ENCODE data around the gene PKP4. TPM values are rescaled to one million over a fixed set of nuclear protein-coding genes. Genes with fewer than 3 reads are reported as not detected.

The PKP4 gene
- total RNA-seq, 1 experiment from 2014 or later, result 59.1 TPM

DNA sequence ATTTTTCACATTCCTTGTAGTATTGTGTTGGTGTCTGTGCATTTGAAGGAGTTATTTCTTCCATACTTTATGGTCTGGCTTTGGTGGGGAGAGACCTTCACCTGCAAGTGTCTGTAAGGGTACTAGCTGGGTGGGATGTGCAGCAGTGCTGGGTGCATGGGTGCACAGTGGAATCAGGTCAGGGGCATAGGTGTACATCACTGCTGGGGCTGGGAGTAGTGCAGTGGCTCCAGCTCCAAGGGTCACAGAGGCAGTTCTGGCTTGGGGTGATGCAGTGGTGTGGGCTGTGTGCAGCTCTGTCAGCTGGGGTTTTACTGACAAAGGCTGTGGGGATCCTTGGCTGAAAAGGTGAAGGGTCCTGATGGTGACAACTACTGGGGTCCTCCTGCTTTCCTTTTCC lies 45.0 kb upstream of the PKP4 start:
- H3F3A ChIP-seq (ENCODE audit: insufficient read depth, low read depth), result no peaks in the 10 kb centered on the region
- H3K9me2 ChIP-seq (ENCODE audit: insufficient read depth), result no peaks in the 10 kb centered on the region
- H3K27ac ChIP-seq, result no peak overlapping the region
- BruUV-seq (replicated peaks), result no TSS peak
- H3K4me1 ChIP-seq (replicated peaks; ENCODE audit: insufficient read depth), result no peaks in the 10 kb centered on the region
- ChIA-PET CTCF (no interaction called here), POLR2A (ENCODE audit: unreplicated experiment) (no interaction called here)
- H3K9me3 ChIP-seq (ENCODE audit: insufficient read depth, low read depth), result no peaks in the 10 kb centered on the region
- TF ChIP-seq EZH2 (IDR thresholded peaks at IDR 0.05; ENCODE audit: low read depth) (no peak), CTCF (conservative IDR thresholded peaks at IDR 0.05) (no peak)
- H3K27me3 ChIP-seq (ENCODE audit: insufficient read depth, low read depth), result no peaks in the 10 kb centered on the region
- no peaks in the 10 kb centered on the region for H4K20me1 ChIP-seq (ENCODE audit: insufficient read depth)
- intact Hi-C loops (cut with micrococcal nuclease; ENCODE audit: unreplicated experiment), result no loop called here
- no peak overlapping the region for H3K4me3 ChIP-seq
- no peak overlapping the region for H3K4me2 ChIP-seq
- no peak for DNase-seq
- H3K36me3 ChIP-seq (ENCODE audit: low read depth), result no peaks in the 10 kb centered on the region
- no peaks in the 10 kb centered on the region for H3K79me2 ChIP-seq (ENCODE audit: low read depth)
- no peak overlapping the region for H2AFZ ChIP-seq

DNA sequence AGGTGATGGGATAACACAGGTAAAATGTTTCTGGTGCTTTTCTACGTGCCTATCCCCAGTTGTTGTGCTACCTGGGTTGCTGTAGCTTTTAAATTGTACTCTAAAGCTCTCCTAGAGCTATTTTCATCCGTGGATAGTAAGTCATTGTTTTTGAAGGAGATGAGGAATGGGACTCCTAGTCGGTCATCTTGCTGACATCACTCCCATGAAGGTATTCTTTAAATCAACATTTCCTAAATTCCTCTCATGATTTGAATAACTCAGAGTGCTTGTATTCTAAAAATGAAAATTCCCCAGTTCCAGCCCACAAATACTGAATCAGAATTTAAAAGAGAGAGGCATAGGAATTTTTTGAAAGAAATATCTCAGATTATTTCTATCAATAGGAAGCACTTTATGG lies 44.5 kb upstream of the PKP4 start:
- ChIA-PET POLR2A (ENCODE audit: unreplicated experiment) (no interaction called here), CTCF (no interaction called here)
- Histone ChIP-seq H3F3A (ENCODE audit: insufficient read depth, low read depth) (no peaks in the 10 kb centered on the region), H3K4me3 (no peak overlapping the region), H3K9me2 (ENCODE audit: insufficient read depth) (no peaks in the 10 kb centered on the region), H3K4me1 (replicated peaks; ENCODE audit: insufficient read depth) (no peaks in the 10 kb centered on the region), H3K9me3 (ENCODE audit: insufficient read depth, low read depth) (no peaks in the 10 kb centered on the region), H2AFZ (no peak overlapping the region), H3K27me3 (ENCODE audit: insufficient read depth, low read depth) (no peaks in the 10 kb centered on the region), H4K20me1 (ENCODE audit: insufficient read depth) (no peaks in the 10 kb centered on the region), H3K36me3 (ENCODE audit: low read depth) (no peaks in the 10 kb centered on the region), H3K27ac (no peak overlapping the region), H3K79me2 (ENCODE audit: low read depth) (no peaks in the 10 kb centered on the region), H3K4me2 (no peak overlapping the region)
- DNase-seq, result no peak
- intact Hi-C loops (cut with micrococcal nuclease; ENCODE audit: unreplicated experiment), result no loop called here
- no TSS peak for BruUV-seq (replicated peaks)
- TF ChIP-seq EZH2 (IDR thresholded peaks at IDR 0.05; ENCODE audit: low read depth) (no peak), CTCF (conservative IDR thresholded peaks at IDR 0.05) (no peak)

GRCh38 chr2:158413581-158413980 lies 43.2 kb upstream of the PKP4 start:
- H3K4me2 ChIP-seq, result no peak overlapping the region
- intact Hi-C loops (cut with micrococcal nuclease; ENCODE audit: unreplicated experiment), result no loop called here
- BruUV-seq (replicated peaks), result no TSS peak

More at GRCh38 chr2:158413581-158413980, 43.2 kb upstream of the PKP4 start:
- Histone ChIP-seq H3K79me2 (ENCODE audit: low read depth) (no peaks in the 10 kb centered on the region), H3K27me3 (ENCODE audit: insufficient read depth, low read depth) (no peaks in the 10 kb centered on the region), H2AFZ (no peak overlapping the region), H3K9me3 (ENCODE audit: insufficient read depth, low read depth) (no peaks in the 10 kb centered on the region), H3K9me2 (ENCODE audit: insufficient read depth) (no peaks in the 10 kb centered on the region), H3K4me1 (replicated peaks; ENCODE audit: insufficient read depth) (no peaks in the 10 kb centered on the region), H3K36me3 (ENCODE audit: low read depth) (no peaks in the 10 kb centered on the region), H3F3A (ENCODE audit: insufficient read depth, low read depth) (no peaks in the 10 kb centered on the region), H4K20me1 (ENCODE audit: insufficient read depth) (no peaks in the 10 kb centered on the region), H3K4me3 (no peak overlapping the region), H3K27ac (no peak overlapping the region)
- CTCF ChIA-PET, result no interaction called here
- TF ChIP-seq EZH2 (IDR thresholded peaks at IDR 0.05; ENCODE audit: low read depth), result no peak
- no peak for TF ChIP-seq CTCF (conservative IDR thresholded peaks at IDR 0.05)
- POLR2A ChIA-PET (ENCODE audit: unreplicated experiment), result no interaction called here
- DNase-seq, result no peak

All from PC-9 (cell line).